Endothelial cell of umbilical vein (primary cell): ENCODE data around the gene USP34. TPM values are rescaled to one million over a fixed set of nuclear protein-coding genes. Genes with fewer than 3 reads are reported as not detected.

Experiments
- BruUV-seq: library from RNA; stranded (reverse); fragments of 400-500 nt; replicated peaks from 2 replicates; lab custom pipeline; 2021; lab: Mats Ljungman, UMichigan
- CTCF ChIA-PET: fragments of 300-600, 350-600 bp; sonication (Branson Sonifier 250); formaldehyde crosslinking; loops from one replicate; lab custom pipeline; 2021; ENCODE audit warnings: antibody characterized with exemption, inconsistent platforms; lab: Charles Lee
- POLR2A ChIA-PET: fragments of 300-600, 350-600 bp; sonication (Branson Sonifier 250); formaldehyde crosslinking; loops from one replicate; lab custom pipeline; 2021; ENCODE audit warnings: antibody characterized with exemption, inconsistent platforms; lab: Charles Lee
- DNase-seq: peaks from one replicate; pipeline ENCODE4 v3.0.0-alpha.2; 2011; ENCODE audit warnings: low read depth, low spot score
- FAIRE-seq: peaks from 2 replicates; lab custom pipeline; 2011; peaks lifted over from hg19 to GRCh38; lab: Jason Lieb, UNC
- H2AFZ ChIP-seq: 2 replicates; pipeline ENCODE4 v1.6.0; 2012; ENCODE audit warnings: low read depth, low read length, control low read depth, inconsistent platforms
- H3K27ac ChIP-seq: 2 replicates; pipeline ENCODE4 v1.5.1; 2011; ENCODE audit warnings: low read depth, mild to moderate bottlenecking, control low read depth, low read length, moderate library complexity; ENCODE audit not compliant: insufficient read depth
- H3K27me3 ChIP-seq, 2 experiments: 2 replicates each; pipeline versions ENCODE4 v1.6.0 to v1.6.1; 2011; ENCODE audit warnings: low read length in 2 of 2, mixed read lengths in 1 of 2; ENCODE audit not compliant: control insufficient read depth in 2 of 2, insufficient read depth in 2 of 2
- H3K36me3 ChIP-seq, 2 experiments: 2 replicates in 1 of 2; 3 replicates in 1 of 2; pipeline ENCODE4 v1.5.1; 2011; ENCODE audit warnings: low read length in 2 of 2, mild to moderate bottlenecking in 1 of 2, moderate library complexity in 1 of 2; ENCODE audit not compliant: control insufficient read depth in 2 of 2, insufficient read depth in 2 of 2; ENCODE audit errors: extremely low read depth in 1 of 2
- H3K4me1 ChIP-seq: 3 replicates; pipeline ENCODE4 v1.5.1; 2011; ENCODE audit warnings: mild to moderate bottlenecking, low read length; ENCODE audit not compliant: control insufficient read depth, insufficient read depth; ENCODE audit errors: extremely low read depth
- H3K4me2 ChIP-seq: 2 replicates; pipeline ENCODE4 v1.6.1; 2011; ENCODE audit warnings: low read length, control low read depth, mixed read lengths; ENCODE audit not compliant: insufficient read depth
- H3K4me3 ChIP-seq, 3 experiments: fragments of 200-600 bp in 1 of 3; sonication (generic), shearing (Covaris generic) in 1 of 3; replicated peaks in 1 of 3; 2 replicates each; pipeline ENCODE4 v1.5.1; 2011 to 2016; ENCODE audit warnings: control low read depth in 3 of 3, low read length in 3 of 3, mild to moderate bottlenecking in 2 of 3, inconsistent platforms in 1 of 3, low read depth in 1 of 3, moderate library complexity in 1 of 3; ENCODE audit not compliant: insufficient read depth in 1 of 3
- H3K79me2 ChIP-seq: 2 replicates; pipeline ENCODE4 v1.6.0; 2012; ENCODE audit warnings: low read length, inconsistent platforms; ENCODE audit not compliant: control insufficient read depth, insufficient read depth
- H3K9ac ChIP-seq: replicated peaks from 2 replicates; pipeline ENCODE3; 2011; ENCODE audit warnings: low read length, control low read depth; ENCODE audit not compliant: insufficient read depth; ENCODE audit errors: extremely low read depth
- H3K9me1 ChIP-seq: replicated peaks from 3 replicates; pipeline ENCODE4 v1.6.0; 2011; ENCODE audit warnings: mild to moderate bottlenecking, low read length; ENCODE audit not compliant: control insufficient read depth, insufficient read depth; ENCODE audit errors: extremely low read depth
- H3K9me3 ChIP-seq: replicated peaks from 2 replicates; pipeline ENCODE4 v1.5.1; 2012; ENCODE audit warnings: low read length, inconsistent platforms; ENCODE audit not compliant: control insufficient read depth, insufficient read depth
- H4K20me1 ChIP-seq: replicated peaks from 2 replicates; pipeline ENCODE3; 2011; ENCODE audit warnings: mild to moderate bottlenecking, low read length; ENCODE audit not compliant: control insufficient read depth, insufficient read depth; ENCODE audit errors: extremely low read depth
- EZH2 ChIP-seq: IDR thresholded peaks from 2 replicates; pipeline ENCODE4 v1.6.1; 2012; ENCODE audit warnings: borderline replicate concordance, low read depth, mild to moderate bottlenecking, moderate library complexity, low read length, inconsistent platforms; ENCODE audit not compliant: severe bottlenecking
- FOS ChIP-seq: IDR thresholded peaks from 2 replicates; pipeline ENCODE4 v1.6.1; 2011; ENCODE audit warnings: mild to moderate bottlenecking, low read length, moderate library complexity, borderline replicate concordance; ENCODE audit not compliant: insufficient read depth
- GATA2 ChIP-seq: IDR thresholded peaks from 2 replicates; pipeline ENCODE4 v1.7.0; 2011; ENCODE audit warnings: low read depth, mild to moderate bottlenecking, moderate library complexity, mixed read lengths, low read length; ENCODE audit not compliant: insufficient read length, insufficient read depth
- JUN ChIP-seq: IDR thresholded peaks from 2 replicates; pipeline ENCODE4 v1.6.1; 2011; ENCODE audit warnings: borderline replicate concordance, low read depth; ENCODE audit not compliant: insufficient read length, insufficient read depth
- MYC ChIP-seq: IDR thresholded peaks from one replicate; pipeline ENCODE4 v1.6.1; 2011; ENCODE audit warnings: mild to moderate bottlenecking, low read depth, low read length
- POLR2A ChIP-seq: IDR thresholded peaks from 2 replicates; pipeline ENCODE4 v1.6.1; 2012; ENCODE audit warnings: low read depth, mild to moderate bottlenecking, control low read depth, low read length
- POLR2AphosphoS5 ChIP-seq: IDR thresholded peaks from 2 replicates; pipeline ENCODE4 v1.6.1; 2012; ENCODE audit warnings: low read depth, mild to moderate bottlenecking, control low read depth, low read length, moderate library complexity; ENCODE audit not compliant: insufficient read depth
- dilution Hi-C: fragments of 300-500 bp; cut with MboI; formaldehyde crosslinking; loops from one replicate; pipeline ENCODE4 v1.15.0; 2019; ENCODE audit warnings: low sequenced_read_pairs; ENCODE audit not compliant: extremely low pct_ligation_motif_present
- intact Hi-C: fragments of 100-400 bp; cut with micrococcal nuclease; formaldehyde crosslinking; loops from one replicate; pipeline ENCODE4 v1.10.0; 2022
- polyA plus RNA-seq, 4 experiments: library from polyadenylated mRNA; depleted of rRNA in 3 of 4; stranded (reverse) in 3 of 4; unstranded in 1 of 4; fragments of >200 nt; gene quantifications; 2 replicates each; pipeline versions ENCODE4 v1.2.1 to v1.2.3, GENCODE V29; 2011 to 2012; ENCODE audit warnings: missing spikeins in 1 of 4
- total RNA-seq: library from RNA; stranded (reverse); gene quantifications from 2 replicates; pipeline ENCODE4 v1.2.3, GENCODE V29; 2021
- TF ChIP-seq, protein P1 (sequence below): IDR thresholded peaks from 2 replicates; pipeline ENCODE4 v1.6.1; 2011; ENCODE audit not compliant: insufficient read depth, insufficient read length
- TF ChIP-seq, protein P2 (sequence below), 2 donors: IDR thresholded peaks; 1 replicate in 1 of 2; 2 replicates in 1 of 2; pipeline ENCODE4 v1.5.1; 2011; ENCODE audit warnings: low read length in 2 of 2, mild to moderate bottlenecking in 2 of 2, moderate library complexity in 2 of 2, control low read depth in 1 of 2, inconsistent platforms in 1 of 2, low read depth in 1 of 2; ENCODE audit not compliant: insufficient read depth in 1 of 2; ENCODE audit errors: extremely low read depth in 1 of 2

USP34 gene
- total and polyA plus RNA-seq, 2 donors (not counting 3 experiments of a cell fraction or from before 2014, with no cell fraction given), result 46.3 to 96.9 TPM

DNA sequence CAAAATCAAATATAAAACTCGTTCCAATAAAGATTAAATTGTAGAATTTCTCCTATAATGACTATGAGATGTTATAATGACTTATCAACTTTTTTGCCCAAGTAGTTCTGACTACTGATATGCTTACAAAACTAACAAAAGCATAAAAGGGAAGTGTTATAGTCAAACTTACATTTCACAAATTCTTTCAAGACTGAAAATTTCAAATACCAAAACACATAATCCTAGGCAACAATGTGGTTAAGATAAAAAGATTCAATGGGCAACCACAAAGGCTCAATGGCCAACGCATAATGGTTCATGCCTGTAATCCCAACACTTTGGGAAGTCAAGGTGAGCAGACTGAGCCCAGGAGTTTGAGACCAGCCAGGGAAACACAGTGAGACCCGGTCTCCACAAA lies 135.7 kb downstream of the USP34 start:
- no peaks in the 10 kb centered on the region for H4K20me1 ChIP-seq
- POLR2A ChIA-PET, result no interaction called here
- no peak overlapping the region for H3K4me2 ChIP-seq
- TF ChIP-seq, protein P1, sequence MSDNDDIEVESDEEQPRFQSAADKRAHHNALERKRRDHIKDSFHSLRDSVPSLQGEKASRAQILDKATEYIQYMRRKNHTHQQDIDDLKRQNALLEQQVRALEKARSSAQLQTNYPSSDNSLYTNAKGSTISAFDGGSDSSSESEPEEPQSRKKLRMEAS, result no peak
- no peak for TF ChIP-seq FOS
- TF ChIP-seq POLR2A, result no peak
- TF ChIP-seq, protein P2, sequence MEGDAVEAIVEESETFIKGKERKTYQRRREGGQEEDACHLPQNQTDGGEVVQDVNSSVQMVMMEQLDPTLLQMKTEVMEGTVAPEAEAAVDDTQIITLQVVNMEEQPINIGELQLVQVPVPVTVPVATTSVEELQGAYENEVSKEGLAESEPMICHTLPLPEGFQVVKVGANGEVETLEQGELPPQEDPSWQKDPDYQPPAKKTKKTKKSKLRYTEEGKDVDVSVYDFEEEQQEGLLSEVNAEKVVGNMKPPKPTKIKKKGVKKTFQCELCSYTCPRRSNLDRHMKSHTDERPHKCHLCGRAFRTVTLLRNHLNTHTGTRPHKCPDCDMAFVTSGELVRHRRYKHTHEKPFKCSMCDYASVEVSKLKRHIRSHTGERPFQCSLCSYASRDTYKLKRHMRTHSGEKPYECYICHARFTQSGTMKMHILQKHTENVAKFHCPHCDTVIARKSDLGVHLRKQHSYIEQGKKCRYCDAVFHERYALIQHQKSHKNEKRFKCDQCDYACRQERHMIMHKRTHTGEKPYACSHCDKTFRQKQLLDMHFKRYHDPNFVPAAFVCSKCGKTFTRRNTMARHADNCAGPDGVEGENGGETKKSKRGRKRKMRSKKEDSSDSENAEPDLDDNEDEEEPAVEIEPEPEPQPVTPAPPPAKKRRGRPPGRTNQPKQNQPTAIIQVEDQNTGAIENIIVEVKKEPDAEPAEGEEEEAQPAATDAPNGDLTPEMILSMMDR (IDR thresholded peaks at IDR 0.05; ENCODE audit: extremely low read depth in 1 of 2, insufficient read depth in 1 of 2, low read depth in 1 of 2, low read length in 2 of 2), result no peak
- no peak for TF ChIP-seq MYC
- TF ChIP-seq JUN, result no peak
- TF ChIP-seq EZH2, result no peak
- TF ChIP-seq GATA2, result no peak
- TF ChIP-seq POLR2AphosphoS5, result no peak
- H3K36me3 ChIP-seq, result peaks cover 0 to 5% of the 10 kb centered on the region in 2 experiments
- H3K9ac ChIP-seq, result no peak overlapping the region
- CTCF ChIA-PET, result no interaction called here
- no peak overlapping the region for H3K27ac ChIP-seq
- no peak overlapping the region for H2AFZ ChIP-seq
- intact Hi-C loops (no loop called here), dilution Hi-C loops (no loop called here)
- no peaks in the 10 kb centered on the region for H3K9me1 ChIP-seq
- no TSS peak for BruUV-seq
- H3K4me3 ChIP-seq, result no peak overlapping the region
- no peaks in the 10 kb centered on the region for H3K9me3 ChIP-seq
- no peaks in the 10 kb centered on the region for H3K27me3 ChIP-seq
- peaks cover 4% of the 10 kb centered on the region for H3K79me2 ChIP-seq
- DNase-seq (no peak), FAIRE-seq (no peak)
- peaks cover 5% of the 10 kb centered on the region for H3K4me1 ChIP-seq
